ENCODE data around the gene DENND2A.

DNA sequence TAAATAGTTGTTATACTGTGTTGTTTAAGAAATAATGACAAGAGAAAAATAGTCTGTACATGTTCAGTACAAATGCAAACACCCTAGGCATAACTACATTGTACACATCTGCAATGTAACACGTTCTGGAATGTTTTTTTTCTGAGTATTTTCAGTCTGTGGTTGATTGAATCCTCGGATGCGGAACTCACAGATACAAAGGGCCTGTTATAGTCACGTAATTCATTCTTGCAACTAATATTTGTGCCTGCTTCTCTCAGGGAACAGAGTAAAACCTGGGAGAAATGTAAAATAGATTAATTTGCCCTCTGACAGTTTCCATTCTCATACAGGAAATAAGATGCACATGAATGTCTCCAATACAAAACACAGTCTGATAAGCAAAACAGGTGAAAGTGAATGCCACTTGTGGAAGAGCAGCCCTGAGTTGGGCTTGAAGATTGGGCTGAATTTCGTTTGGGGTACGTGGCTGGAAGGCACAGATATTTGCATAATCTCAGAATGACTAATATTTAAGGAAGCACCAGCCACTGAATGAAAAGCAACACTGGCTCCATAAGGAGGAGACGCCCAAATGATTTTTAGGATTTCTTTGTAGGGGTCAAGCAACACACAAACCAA, 19.1 kb downstream of the DENND2A start:
- TF ChIP-seq, protein P1, sequence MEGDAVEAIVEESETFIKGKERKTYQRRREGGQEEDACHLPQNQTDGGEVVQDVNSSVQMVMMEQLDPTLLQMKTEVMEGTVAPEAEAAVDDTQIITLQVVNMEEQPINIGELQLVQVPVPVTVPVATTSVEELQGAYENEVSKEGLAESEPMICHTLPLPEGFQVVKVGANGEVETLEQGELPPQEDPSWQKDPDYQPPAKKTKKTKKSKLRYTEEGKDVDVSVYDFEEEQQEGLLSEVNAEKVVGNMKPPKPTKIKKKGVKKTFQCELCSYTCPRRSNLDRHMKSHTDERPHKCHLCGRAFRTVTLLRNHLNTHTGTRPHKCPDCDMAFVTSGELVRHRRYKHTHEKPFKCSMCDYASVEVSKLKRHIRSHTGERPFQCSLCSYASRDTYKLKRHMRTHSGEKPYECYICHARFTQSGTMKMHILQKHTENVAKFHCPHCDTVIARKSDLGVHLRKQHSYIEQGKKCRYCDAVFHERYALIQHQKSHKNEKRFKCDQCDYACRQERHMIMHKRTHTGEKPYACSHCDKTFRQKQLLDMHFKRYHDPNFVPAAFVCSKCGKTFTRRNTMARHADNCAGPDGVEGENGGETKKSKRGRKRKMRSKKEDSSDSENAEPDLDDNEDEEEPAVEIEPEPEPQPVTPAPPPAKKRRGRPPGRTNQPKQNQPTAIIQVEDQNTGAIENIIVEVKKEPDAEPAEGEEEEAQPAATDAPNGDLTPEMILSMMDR (IDR thresholded peaks at IDR 0.05), result no peak
- TF ChIP-seq POLR2A (IDR thresholded peaks at IDR 0.05), result no peak
